ENCODE data around the gene PUSL1.

The PUSL1 gene

GRCh38 chr1:1354271-1355247 is 46.2 kb downstream of the PUSL1 start:
- DNase-seq (ENCODE audit: low spot score), result no peak

GRCh38 chr1:1355416-1355815 is 47.0 kb downstream of the PUSL1 start:
- peak; percentile 49 for DNase-seq (ENCODE audit: low spot score)

- DNase-seq (ENCODE audit: low spot score), result no peak
These were observed 47.9 kb downstream of the PUSL1 start for GRCh38 chr1:1356166-1356795.

- DNase-seq (ENCODE audit: low spot score), result no peak
These were observed 48.5 kb downstream of the PUSL1 start for GRCh38 chr1:1356796-1357401.

GRCh38 chr1:1357871-1358432 is 49.6 kb downstream of the PUSL1 start:
- peak; percentile 56 for DNase-seq (ENCODE audit: low spot score)

GRCh38 chr1:1358433-1359271 is 50.3 kb downstream of the PUSL1 start, which contains the start of gene MXRA8:
Gene MXRA8, minus strand, starts transcription at chr1:1358555. Its CDS starts 51 bp downstream, at chr1:1358504.
- peak; percentile 93 for DNase-seq (ENCODE audit: low spot score)

GRCh38 chr1:1359308-1359663 is 50.9 kb downstream of the PUSL1 start:
- DNase-seq (ENCODE audit: low spot score), result peak; percentile 75

GRCh38 chr1:1359664-1360468 is 51.5 kb downstream of the PUSL1 start:
- peak; percentile 77 for DNase-seq (ENCODE audit: low spot score)

- DNase-seq (ENCODE audit: low spot score), result peak; percentile 95
These were observed 52.2 kb downstream of the PUSL1 start for GRCh38 chr1:1360506-1361169.

Measured in GM03348 (cell line).